Epithelial cell of proximal tubule (primary cell): ENCODE data around the gene NARS2. TPM values are rescaled to one million over a fixed set of nuclear protein-coding genes. Genes with fewer than 3 reads are reported as not detected.

ENCODE experiments used
- DNase-seq: peaks from one replicate; pipeline ENCODE4 v3.0.0-alpha.2; 2011; ENCODE audit warnings: low read depth
- H3K4me3 ChIP-seq: 2 replicates; pipeline ENCODE4 v1.5.1; 2011; ENCODE audit warnings: low read depth, mild to moderate bottlenecking, low read length
- total RNA-seq: library from RNA; depleted of rRNA; stranded (reverse); fragments of >200 nt; gene quantifications from 2 replicates; pipeline ENCODE4 v1.2.3, GENCODE V29; 2015
- TF ChIP-seq, protein P1 (sequence below): conservative IDR thresholded peaks from 2 replicates; pipeline ENCODE4 v1.5.1; 2012; ENCODE audit warnings: low read depth, mild to moderate bottlenecking, low read length

Gene NARS2
- total RNA-seq, 1 donor from 2014 or later: 28.4 TPM

DNA sequence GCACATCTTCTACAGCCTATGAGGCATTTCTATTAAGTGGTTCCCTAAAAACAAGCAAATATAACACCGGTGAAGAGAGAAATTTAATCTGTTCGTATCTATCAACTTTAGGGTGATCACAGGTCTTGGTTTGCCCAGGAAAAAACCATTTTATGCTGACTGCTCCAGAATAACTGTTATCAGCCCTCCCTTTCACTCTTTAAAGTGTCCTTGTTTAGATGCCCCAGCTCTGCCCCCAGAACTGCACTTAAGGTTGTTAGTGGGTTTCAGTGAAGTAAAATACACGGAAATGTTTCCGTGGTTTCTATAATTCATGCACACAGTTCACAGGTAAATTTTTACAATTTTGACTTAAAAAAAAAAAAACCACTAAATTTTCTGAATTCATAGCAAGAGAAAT is 70.0 kb downstream of the NARS2 start:
- DNase-seq: no peak
- TF ChIP-seq, protein P1, sequence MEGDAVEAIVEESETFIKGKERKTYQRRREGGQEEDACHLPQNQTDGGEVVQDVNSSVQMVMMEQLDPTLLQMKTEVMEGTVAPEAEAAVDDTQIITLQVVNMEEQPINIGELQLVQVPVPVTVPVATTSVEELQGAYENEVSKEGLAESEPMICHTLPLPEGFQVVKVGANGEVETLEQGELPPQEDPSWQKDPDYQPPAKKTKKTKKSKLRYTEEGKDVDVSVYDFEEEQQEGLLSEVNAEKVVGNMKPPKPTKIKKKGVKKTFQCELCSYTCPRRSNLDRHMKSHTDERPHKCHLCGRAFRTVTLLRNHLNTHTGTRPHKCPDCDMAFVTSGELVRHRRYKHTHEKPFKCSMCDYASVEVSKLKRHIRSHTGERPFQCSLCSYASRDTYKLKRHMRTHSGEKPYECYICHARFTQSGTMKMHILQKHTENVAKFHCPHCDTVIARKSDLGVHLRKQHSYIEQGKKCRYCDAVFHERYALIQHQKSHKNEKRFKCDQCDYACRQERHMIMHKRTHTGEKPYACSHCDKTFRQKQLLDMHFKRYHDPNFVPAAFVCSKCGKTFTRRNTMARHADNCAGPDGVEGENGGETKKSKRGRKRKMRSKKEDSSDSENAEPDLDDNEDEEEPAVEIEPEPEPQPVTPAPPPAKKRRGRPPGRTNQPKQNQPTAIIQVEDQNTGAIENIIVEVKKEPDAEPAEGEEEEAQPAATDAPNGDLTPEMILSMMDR: no peak
- no peak overlapping the region for H3K4me3 ChIP-seq

DNA sequence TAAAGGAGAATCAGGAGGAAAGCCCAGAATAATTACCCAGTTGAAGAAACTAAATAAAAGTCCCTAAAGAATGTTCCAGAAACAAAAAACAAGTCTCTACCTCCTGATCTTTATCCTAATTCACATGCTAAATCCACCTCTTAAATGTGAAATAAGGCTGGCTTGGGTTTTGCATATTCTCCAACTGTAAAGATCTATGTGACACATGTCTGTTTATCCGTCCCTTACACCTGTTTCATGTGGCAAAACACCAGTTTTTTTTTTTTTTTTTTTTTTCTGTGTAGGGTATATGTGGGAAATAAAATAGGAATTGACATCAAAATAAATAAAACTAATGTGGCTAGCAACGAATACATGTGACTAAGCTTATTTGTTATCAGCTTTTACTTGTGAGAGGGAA is 70.5 kb downstream of the NARS2 start:
- no peak overlapping the region for H3K4me3 ChIP-seq
- TF ChIP-seq, protein P1: no peak
- DNase-seq: no peak

DNA sequence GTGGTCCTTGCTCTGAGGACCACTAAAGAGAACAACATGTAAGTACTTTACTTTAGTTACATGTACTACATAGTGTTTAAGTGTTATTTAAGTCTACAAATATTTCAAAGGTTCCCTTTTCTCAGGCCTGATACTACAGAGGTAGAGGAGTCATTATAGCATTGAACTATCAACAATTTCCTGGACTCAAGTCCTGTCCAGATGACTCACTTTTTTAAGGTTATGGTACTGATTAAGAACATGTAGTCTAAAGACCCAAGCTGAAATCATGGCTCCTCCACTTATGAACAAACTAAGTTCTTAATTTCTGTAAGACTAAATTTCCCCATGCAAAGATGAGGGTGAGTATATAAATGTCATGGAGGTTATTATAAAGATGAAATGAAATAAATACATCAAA is 74.7 kb downstream of the NARS2 start:
- DNase-seq: no peak
- TF ChIP-seq, protein P1: no peak
- H3K4me3 ChIP-seq: no peak overlapping the region

DNA sequence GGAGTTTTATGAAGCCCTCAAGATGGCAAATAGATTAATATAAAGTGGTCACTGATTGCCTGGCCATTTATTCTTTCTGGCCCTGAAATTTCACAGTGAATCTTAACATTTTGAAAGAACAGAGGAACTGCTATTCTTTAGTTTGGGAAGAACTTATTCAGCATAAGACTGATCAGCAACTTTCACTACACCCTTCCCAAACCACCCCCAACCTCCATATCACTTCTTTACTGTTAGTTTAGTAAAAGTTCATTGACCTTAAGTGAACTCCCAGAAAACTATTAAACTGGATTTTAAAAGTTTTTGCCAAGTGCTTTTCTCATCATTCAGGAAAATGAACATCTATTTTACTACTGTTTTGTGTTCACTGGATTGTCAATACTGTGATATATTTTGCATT is 77.4 kb downstream of the NARS2 start:
- no peak for DNase-seq
- H3K4me3 ChIP-seq: no peak overlapping the region
- TF ChIP-seq, protein P1: no peak

DNA sequence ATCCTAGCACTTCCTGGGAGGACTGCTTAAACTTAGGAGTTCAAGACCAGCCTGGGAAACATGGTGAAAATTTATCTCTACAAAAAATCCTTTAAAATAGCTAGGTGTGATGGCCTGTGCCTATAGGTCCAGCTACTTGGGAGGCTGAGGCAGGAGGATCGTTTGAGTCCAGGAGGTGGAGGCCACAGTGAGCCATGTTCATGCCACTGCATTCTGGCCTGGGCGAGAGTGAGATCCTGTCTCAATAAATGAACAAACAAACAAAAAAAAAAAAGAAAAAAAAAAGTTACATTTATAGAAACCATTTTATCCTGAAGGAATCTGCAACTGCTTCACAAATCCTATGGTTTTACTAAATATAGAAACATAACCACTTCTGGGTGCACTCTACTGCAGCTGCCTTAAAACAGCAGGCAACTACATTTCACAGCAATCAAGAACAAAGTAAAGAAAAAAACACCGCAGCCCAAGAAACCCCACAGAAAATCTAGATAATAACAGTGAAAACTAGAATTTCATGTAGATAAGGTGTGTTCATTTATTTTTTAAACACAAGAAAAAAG is 81.2 kb downstream of the NARS2 start:
- no peak overlapping the region for H3K4me3 ChIP-seq
- TF ChIP-seq, protein P1: no peak
- no peak for DNase-seq

DNA sequence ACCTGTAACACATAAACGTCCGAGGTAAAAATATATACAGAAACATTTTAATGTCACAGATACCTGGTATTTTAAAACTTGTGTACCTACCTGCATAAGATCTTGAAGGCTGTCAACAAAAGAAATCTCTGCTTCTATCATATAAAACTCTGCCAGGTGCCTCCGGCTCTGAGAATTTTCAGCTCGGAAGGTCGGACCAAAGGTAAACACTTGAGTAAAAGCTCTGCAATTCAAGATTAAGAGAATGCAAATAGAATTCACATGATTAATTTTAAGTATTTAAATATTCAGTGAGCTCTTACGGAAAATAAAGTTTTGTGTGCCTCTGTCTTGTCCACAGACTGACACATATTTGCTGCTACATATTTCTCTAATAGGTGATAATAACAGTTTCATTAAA is 81.7 kb downstream of the NARS2 start:
- no peak overlapping the region for H3K4me3 ChIP-seq
- DNase-seq: no peak
- TF ChIP-seq, protein P1: no peak

DNA sequence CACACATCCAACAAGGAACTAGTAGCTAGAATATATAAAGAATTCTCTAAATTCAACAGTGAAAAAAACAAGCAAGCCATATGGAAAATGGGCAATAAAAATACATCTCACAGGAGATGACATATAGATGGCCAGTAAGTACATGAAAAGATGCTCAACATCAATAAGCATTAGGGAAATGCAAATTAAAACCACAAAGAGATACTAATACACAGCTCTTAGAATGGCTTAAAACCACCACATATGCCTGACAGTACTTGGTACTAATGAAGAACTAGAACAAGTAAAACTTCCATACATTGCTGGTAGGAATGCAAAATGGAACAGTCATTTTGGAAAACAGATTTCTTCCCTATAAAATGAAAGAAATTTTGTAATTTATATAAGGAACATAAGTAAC is 85.5 kb downstream of the NARS2 start:
- H3K4me3 ChIP-seq: no peak overlapping the region
- no peak for DNase-seq
- TF ChIP-seq, protein P1: no peak
